ENCODE results near the gene MICA. TPM values are rescaled to one million over a fixed set of nuclear protein-coding genes. Genes with fewer than 3 reads are reported as not detected.
"Not testable (repeated sequence)": the region's sequence is repeated elsewhere in the genome, so short reads cannot be mapped to it uniquely, and the experiment has no call there.

The MICA gene
- total RNA-seq, 4 donors from 2014 or later = 7.7 to 21.7 (median 13.9) TPM

- intact Hi-C loops (cut with DNase I; ENCODE audit: low total_unique reads) = no loop called here
- TF ChIP-seq POLR2A (IDR thresholded peaks at IDR 0.05) = peak in 1 of 2 donors; percentile 26
- no peak for TF ChIP-seq CTCF (IDR thresholded peaks at IDR 0.05)
- WGBS, 2 donors = 3% methylated on average over 25 to 29 of the region's 30 CpGs
- peak; percentile 81 to 96 for DNase-seq (ENCODE audit: low spot score in 2 of 2)
- peak overlapping the region; percentile 88 for H3K4me3 ChIP-seq (ENCODE audit: low read depth, poor library complexity, severe bottlenecking)
Observed at GRCh38 chr6:31400467-31401289, 2.7 kb upstream of the MICA start.

- WGBS, 2 donors = 17 to 20% methylated on average over 4 of the region's 4 CpGs
- peak in 1 of 2 donors; percentile 38 for DNase-seq (ENCODE audit: low spot score in 2 of 2)
- TF ChIP-seq POLR2A (IDR thresholded peaks at IDR 0.05) (no peak), CTCF (IDR thresholded peaks at IDR 0.05) (no peak)
- intact Hi-C loops (cut with DNase I; ENCODE audit: low total_unique reads) = no loop called here
- no peak overlapping the region for H3K4me3 ChIP-seq (ENCODE audit: low read depth, poor library complexity, severe bottlenecking)
Observed at GRCh38 chr6:31401403-31401802, 2.0 kb upstream of the MICA start.

GRCh38 chr6:31402324-31403282, 792 bp upstream of the MICA start:
- DNase-seq (ENCODE audit: low spot score in 2 of 2) = peak in 1 of 2 donors; percentile 32
- 5% methylated on average over 27 of the region's 27 CpGs for WGBS, 2 donors
- H3K4me3 ChIP-seq (ENCODE audit: low read depth, poor library complexity, severe bottlenecking) = peak overlapping the region; percentile 39
- intact Hi-C loops (cut with DNase I; ENCODE audit: low total_unique reads) = no loop called here
- TF ChIP-seq CTCF (IDR thresholded peaks at IDR 0.05) = no peak
- TF ChIP-seq POLR2A (IDR thresholded peaks at IDR 0.05) = no peak

GRCh38 chr6:31404061-31404364, 618 bp downstream of the MICA start:
- intact Hi-C loops (cut with DNase I; ENCODE audit: low total_unique reads); DNase-seq (ENCODE audit: low spot score in 2 of 2): not testable (repeated sequence)
- WGBS, 2 donors = 6 to 15% methylated on average over 7 to 9 of the region's 13 CpGs
- H3K4me3 ChIP-seq (ENCODE audit: low read depth, poor library complexity, severe bottlenecking) = peak overlapping the region; percentile 39

- no peak overlapping the region for H3K4me3 ChIP-seq (ENCODE audit: low read depth, poor library complexity, severe bottlenecking)
- whole genome bisulfite sequencing, 2 donors = 64 to 66% methylated on average over 5 of the region's 5 CpGs
- TF ChIP-seq CTCF (IDR thresholded peaks at IDR 0.05) (no peak), POLR2A (IDR thresholded peaks at IDR 0.05) (no peak)
- no peak for DNase-seq (ENCODE audit: low spot score in 2 of 2)
- intact Hi-C loops (cut with DNase I; ENCODE audit: low total_unique reads) = no loop called here
Observed at GRCh38 chr6:31405996-31406395, 2.6 kb downstream of the MICA start.

GRCh38 chr6:31407699-31408098, 4.3 kb downstream of the MICA start:
- no peak for DNase-seq (ENCODE audit: low spot score in 2 of 2)
- H3K4me3 ChIP-seq (ENCODE audit: low read depth, poor library complexity, severe bottlenecking) = no peak overlapping the region
- intact Hi-C loops (cut with DNase I; ENCODE audit: low total_unique reads) = no loop called here
- TF ChIP-seq CTCF (IDR thresholded peaks at IDR 0.05) (no peak), POLR2A (IDR thresholded peaks at IDR 0.05) (no peak)
